ENCODE data around the gene MTA1. TPM values are rescaled to one million over a fixed set of nuclear protein-coding genes. Genes with fewer than 3 reads are reported as not detected.

The MTA1 gene
- total and polyA plus RNA-seq, 11 donors, result 71.8 to 191 (median 109) TPM

DNA sequence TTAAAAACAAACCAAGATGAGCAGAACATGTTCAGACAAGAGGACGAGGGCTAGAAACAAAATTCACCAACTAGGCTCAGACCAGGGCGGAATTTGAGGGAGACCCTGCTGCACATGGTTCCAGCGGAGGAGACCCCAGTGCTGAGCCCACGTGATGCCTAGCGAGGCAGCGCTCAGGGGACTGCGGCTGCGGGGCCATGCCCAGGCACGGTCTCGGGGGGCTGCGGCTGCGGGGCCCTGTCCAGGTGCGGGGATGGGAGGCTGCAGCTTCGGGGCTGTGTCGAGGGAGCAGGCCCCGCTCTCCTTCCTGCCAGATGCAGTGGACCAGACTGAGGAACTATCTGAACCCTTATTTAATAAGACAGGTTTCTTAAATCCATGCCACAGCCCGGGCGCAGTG is 42.3 kb downstream of the MTA1 start:
- 92 to 98% (median 96%) methylated on average over 16 to 18 of the region's 18 CpGs for WGBS, 4 donors
- TF ChIP-seq POLR2A (IDR thresholded peaks at IDR 0.05), result no peak
- TF ChIP-seq, protein P1, sequence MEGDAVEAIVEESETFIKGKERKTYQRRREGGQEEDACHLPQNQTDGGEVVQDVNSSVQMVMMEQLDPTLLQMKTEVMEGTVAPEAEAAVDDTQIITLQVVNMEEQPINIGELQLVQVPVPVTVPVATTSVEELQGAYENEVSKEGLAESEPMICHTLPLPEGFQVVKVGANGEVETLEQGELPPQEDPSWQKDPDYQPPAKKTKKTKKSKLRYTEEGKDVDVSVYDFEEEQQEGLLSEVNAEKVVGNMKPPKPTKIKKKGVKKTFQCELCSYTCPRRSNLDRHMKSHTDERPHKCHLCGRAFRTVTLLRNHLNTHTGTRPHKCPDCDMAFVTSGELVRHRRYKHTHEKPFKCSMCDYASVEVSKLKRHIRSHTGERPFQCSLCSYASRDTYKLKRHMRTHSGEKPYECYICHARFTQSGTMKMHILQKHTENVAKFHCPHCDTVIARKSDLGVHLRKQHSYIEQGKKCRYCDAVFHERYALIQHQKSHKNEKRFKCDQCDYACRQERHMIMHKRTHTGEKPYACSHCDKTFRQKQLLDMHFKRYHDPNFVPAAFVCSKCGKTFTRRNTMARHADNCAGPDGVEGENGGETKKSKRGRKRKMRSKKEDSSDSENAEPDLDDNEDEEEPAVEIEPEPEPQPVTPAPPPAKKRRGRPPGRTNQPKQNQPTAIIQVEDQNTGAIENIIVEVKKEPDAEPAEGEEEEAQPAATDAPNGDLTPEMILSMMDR (IDR thresholded peaks at IDR 0.05), result no peak
- ATAC-seq, result no peak
- H3K9me3 ChIP-seq, result no peaks in the 10 kb centered on the region
- H3K27ac ChIP-seq, result peak overlapping the region in 1 of 12 donors; percentile 50
- intact Hi-C loops (cut with DNase I), result no loop called here
- no peak for DNase-seq
- H3K27me3 ChIP-seq, result no peaks in the 10 kb centered on the region
- H3K36me3 ChIP-seq, result peaks cover 0 to 76% (median 60%) of the 10 kb centered on the region in 9 donors
- H3K4me3 ChIP-seq, result no peak overlapping the region
- H3K4me1 ChIP-seq, result peaks cover 0 to 30% (median 12%) of the 10 kb centered on the region in 12 donors

DNA sequence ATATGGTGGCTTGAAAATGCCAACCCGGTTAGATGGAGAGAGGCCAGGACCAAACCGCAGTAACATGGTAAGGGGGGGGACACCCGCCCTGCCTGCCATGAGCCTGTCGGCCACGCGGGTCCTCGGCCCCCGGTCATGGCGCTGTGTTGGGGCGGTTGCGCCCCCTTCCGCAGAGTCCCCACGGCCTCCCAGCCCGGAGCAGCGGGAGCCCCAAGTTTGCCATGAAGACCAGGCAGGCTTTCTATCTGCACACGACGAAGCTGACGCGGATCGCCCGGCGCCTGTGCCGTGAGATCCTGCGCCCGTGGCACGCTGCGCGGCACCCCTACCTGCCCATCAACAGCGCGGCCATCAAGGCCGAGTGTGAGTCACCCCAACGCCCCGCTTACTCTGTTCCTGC is 44.9 kb downstream of the MTA1 start:
- Histone ChIP-seq H3K27ac (peak overlapping the region in 4 of 12 donors; percentile 96 to 100 (median 98)), H3K9me3 (no peaks in the 10 kb centered on the region), H3K4me1 (peaks cover 0 to 56% (median 38%) of the 10 kb centered on the region in 12 donors), H3K27me3 (no peaks in the 10 kb centered on the region), H3K36me3 (peaks cover 0 to 68% (median 46%) of the 10 kb centered on the region in 9 donors), H3K4me3 (no peak overlapping the region)
- ATAC-seq, result no peak
- 92 to 96% (median 94%) methylated on average over 20 to 33 of the region's 33 CpGs for WGBS, 4 donors
- DNase-seq, result no peak
- intact Hi-C loops (cut with DNase I), result no loop called here
- no peak for TF ChIP-seq POLR2A (IDR thresholded peaks at IDR 0.05)
- TF ChIP-seq, protein P1 (IDR thresholded peaks at IDR 0.05), result no peak

DNA sequence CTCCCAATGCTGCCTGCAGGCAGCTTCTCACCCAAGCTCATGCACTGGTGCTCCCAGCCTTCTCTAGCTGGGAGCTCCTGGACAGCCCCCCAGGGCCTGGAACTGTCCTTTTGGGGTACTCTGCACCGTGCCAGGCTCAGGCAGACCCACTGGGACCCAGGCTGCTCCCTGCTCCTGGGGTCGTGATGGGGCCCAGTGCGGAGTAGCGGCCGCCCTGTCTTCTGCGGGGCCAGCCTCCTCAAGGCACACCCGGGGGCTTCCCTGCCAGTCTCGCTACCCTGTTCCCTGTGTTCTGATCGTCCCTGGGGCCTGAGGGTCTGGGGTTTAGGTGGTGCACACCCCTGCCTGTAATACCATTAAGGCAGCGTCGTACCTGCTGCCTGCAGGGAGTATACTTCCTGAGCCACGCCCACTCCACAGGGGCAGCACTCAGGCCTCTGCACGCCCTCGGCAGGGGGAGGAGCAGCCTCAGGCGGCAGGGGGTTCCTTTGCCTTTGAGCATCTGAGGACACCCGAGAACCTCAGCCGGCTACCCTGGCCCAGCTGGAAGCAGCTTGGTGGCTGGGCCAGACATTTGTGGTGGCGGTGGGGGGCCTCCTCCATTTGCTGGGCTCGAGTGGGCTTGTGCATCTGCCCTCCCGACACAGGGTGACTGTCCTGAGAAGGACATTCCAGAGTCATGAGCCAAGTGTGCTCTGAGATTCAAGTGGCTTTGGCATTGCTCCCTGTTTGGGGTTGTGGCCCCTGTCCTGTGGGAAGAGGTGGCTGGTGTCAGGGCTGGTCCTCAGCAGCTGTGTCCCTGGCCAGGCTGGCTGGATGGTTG is 45.8 kb downstream of the MTA1 start:
- peaks cover 0 to 70% (median 47%) of the 10 kb centered on the region in 9 donors for H3K36me3 ChIP-seq

More for the DNA sequence above, 45.8 kb downstream of the MTA1 start:
- peak; percentile 48 to 70 (median 58) for ATAC-seq
- peak in 4 of 5 donors; percentile 77 to 88 (median 83) for DNase-seq
- intact Hi-C loops (cut with DNase I), result no loop called here
- WGBS, 4 donors, result 52 to 71% (median 63%) methylated on average over 11 to 20 of the region's 20 CpGs
- peaks cover 0 to 65% (median 46%) of the 10 kb centered on the region in 12 donors for H3K4me1 ChIP-seq
- no peaks in the 10 kb centered on the region for H3K9me3 ChIP-seq
- peak overlapping the region in 1 of 12 donors; percentile 11 for H3K4me3 ChIP-seq
- no peaks in the 10 kb centered on the region for H3K27me3 ChIP-seq
- H3K27ac ChIP-seq, result peak overlapping the region; percentile 59 to 100 (median 96)
- TF ChIP-seq, protein P1 (IDR thresholded peaks at IDR 0.05), result no peak
- no peak for TF ChIP-seq POLR2A (IDR thresholded peaks at IDR 0.05)

Measured in heart left ventricle (tissue), 16 donors.